HG03196 (cell line): ENCODE data around the gene DMAC2.
"Not testable (repeated sequence)": the region's sequence is repeated elsewhere in the genome, so short reads cannot be mapped to it uniquely, and the experiment has no call there.

ENCODE experiments used
- ATAC-seq: cut with Tn5 transposase; IDR thresholded peaks from one replicate; pipeline ENCODE4 v1.9.1; 2021; ENCODE audit not compliant: unreplicated experiment

DMAC2 gene

GRCh38 chr19:41402010-41402409 is 37.7 kb downstream of the DMAC2 start:
- no peak for ATAC-seq

GRCh38 chr19:41401483-41401882 is 38.2 kb downstream of the DMAC2 start:
- no peak for ATAC-seq

DNA sequence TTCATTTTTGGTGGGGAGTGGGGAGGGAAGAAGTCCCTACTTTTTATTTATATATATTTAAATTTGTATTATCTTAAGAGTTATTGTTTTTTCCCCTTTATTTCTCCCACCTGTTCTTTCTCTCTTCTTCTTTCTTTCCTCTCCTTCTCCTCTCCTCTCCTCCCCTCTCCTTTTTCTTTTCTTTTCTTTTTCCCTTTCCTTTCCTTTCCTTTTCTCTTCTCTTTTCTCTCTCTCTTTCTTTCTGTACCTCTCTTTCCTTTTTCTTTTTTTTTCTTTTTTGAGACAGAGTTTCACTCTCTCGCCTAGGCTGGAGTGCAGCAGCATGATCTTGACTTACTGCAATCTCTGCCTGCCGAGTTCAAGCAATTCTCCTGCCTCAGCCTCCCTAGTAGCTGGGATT is 40.2 kb downstream of the DMAC2 start:
- ATAC-seq: no peak

- ATAC-seq: no peak
Measured at GRCh38 chr19:41399091-41399490, 40.6 kb downstream of the DMAC2 start.

- no peak for ATAC-seq
Measured at GRCh38 chr19:41398598-41398997, 41.1 kb downstream of the DMAC2 start.

DNA sequence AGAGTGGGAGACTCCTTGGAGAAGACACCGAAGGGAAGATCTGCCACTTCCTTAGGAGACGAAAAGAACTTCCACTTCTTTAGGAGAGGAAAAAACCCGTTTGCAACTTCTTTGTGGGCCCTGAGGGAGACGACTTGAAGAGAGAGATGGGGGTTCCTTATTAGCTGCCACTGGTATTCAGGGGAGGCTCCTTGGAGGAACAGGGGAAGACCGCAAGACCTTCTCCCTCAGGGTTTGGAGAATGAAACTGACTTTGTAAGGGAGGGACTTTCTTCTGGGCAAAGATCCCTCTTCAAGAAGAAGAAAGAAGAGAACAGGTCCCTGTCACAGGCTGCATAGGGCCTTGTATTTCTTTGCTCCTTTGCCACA is 41.7 kb downstream of the DMAC2 start:
- ATAC-seq: no peak

DNA sequence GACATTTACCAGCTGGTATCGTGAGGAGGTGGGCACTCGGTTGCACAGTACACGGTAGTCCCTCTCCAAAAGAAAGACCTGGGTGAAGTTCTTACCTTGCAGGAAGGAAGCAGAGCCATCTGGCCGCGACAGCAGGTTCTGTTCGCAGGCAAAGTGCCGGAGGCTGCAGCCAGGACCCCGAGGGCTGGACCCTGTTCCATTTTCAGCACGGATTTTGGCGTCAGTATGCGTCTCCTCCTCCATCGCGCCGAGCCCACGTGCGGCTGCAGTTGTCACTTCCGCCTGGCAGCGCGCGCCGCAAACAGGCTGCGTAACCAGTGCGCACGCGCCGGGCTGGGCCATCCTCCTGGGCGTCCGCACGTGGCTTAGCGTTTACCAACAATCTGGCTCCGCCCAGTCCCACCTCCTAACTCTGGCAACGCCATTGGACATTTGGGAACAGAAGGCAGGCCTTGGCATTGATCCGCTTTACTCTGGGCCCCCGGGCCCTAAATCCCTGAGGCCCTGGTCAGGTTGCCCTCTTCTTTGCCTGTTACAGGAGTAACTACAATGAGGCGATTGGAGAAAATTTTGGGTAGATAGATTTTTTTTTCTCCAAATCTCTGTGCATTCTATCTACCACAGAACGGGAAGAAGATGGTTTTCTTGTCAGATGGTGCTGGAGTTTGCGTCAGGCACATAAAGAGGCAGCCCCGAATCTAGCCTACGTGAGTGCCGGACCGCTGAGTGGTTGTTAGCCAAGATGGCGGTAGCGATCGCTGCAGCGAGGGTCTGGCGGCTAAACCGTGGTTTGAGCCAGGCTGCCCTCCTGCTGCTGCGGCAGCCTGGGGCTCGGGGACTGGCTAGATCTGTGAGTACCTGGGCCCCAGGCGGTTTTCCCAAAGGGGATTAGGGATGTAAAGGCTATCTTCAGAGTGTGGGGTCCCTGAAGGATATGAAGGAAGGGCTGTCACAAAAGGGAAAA is 42.3 kb downstream of the DMAC2 start, which contains the start of the genes BCKDHA and EXOSC5:
BCKDHA (plus strand) TSS at position 733 of the 964 bp plus-strand sequence; CDS start at position 743, 10 bp downstream.
EXOSC5 (minus strand) TSS at position 274 of the 964 bp plus-strand sequence; CDS start at position 243, 31 bp downstream.
- peak; percentile 87 for ATAC-seq

GRCh38 chr19:41395355-41395754 is 44.4 kb downstream of the DMAC2 start:
- ATAC-seq: no peak

DNA sequence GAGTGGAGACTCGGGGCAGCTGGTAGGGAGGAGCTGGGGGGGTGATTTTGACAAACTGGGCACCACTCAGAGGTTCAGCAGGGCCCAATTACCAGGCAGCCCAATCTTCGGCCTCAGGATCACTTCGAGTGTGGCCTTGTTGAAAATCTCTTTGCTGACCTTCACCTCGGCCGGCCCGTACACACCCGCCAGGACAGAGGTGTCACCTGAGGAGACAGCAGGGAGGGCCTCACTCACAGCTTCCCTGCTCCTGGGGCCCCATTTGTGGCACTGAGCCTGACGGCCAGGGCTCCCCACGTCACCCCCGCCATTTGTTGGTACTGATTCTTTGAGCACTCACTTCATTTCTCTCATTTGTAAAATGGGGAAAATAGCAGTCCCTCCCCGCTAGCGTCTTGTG is 46.9 kb downstream of the DMAC2 start:
- ATAC-seq: no peak

GRCh38 chr19:41391618-41392017 is 48.1 kb downstream of the DMAC2 start:
- ATAC-seq: no peak

GRCh38 chr19:41386442-41386841 is 53.3 kb downstream of the DMAC2 start:
- ATAC-seq: no peak

DNA sequence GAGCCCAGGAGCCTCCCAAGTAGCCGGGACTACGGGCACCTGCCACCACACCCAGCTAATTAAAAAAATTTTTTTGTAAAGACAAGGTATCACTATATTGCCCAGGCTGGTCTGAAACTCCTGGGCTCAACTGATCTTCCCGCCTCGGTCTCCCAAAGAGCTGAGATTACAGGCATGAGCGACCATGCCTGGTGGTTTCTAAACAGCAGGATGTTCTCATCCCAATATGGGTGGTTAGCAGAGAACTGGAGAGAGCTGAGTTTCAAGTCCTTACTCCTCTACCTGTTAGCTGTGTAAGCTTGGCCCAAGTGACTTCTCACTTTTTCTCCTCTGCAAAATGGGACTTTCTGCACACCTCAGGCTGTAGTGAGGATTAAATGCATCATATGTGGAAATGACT is 55.4 kb downstream of the DMAC2 start:
- no peak for ATAC-seq

DNA sequence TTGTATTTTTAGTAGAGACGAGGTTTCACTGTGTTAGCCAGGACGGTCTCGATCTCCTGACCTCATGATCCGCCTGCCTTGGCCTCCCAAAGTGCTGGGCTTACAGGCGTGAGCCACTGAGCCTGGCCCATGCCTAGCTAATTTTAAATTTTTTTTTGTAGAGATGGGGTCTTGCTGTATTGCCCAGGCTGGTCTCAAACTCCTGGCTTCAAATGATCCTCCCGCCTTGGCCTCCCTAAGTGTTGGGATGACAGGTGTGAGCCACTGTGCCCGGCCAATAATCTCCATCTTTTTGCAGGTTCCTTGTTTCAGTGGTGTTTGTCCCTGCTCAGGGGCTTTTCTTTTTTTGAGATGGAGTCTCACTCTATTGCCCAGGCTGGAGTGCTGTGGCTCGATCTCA is 58.2 kb downstream of the DMAC2 start:
- ATAC-seq: not testable (repeated sequence)
